ENCODE data around the gene HINFP. TPM values are rescaled to one million over a fixed set of nuclear protein-coding genes. Genes with fewer than 3 reads are reported as not detected.

The HINFP gene
- total and polyA plus RNA-seq, 9 donors = 15.2 to 27.9 (median 22.4) TPM

Other genes with a start within 250 kb of the HINFP start
- under 1 TPM in 1 of 7 donors, not detected in 6; 0.05 TPM for gene CXCR5, start 237.7 kb upstream of the HINFP start, total RNA-seq
- under 1 TPM in 1 of 2 donors, not detected in 1; 0.17 TPM for gene CXCR5, start 237.7 kb upstream of the HINFP start, polyA plus RNA-seq
- gene BCL9L, start 195.7 kb upstream of the HINFP start, total RNA-seq = 100 to 1,000 TPM in 1 of 7 donors, 10 to 100 TPM in 6; 12.9 to 145 (median 79.9) TPM
- gene BCL9L, start 195.7 kb upstream of the HINFP start, polyA plus RNA-seq = 10 to 100 TPM in 1 of 2 donors, 1 to 10 TPM in 1; 5.5 to 31.2 TPM
- gene UPK2, start 165.3 kb upstream of the HINFP start, total RNA-seq = not detected
- under 1 TPM in 1 of 2 donors, not detected in 1; 0.13 TPM for gene UPK2, start 165.3 kb upstream of the HINFP start, polyA plus RNA-seq
- gene FOXR1, start 149.8 kb upstream of the HINFP start, total RNA-seq = not detected
- 1 to 10 TPM in 1 of 2 donors, not detected in 1; 1.7 TPM for gene FOXR1, start 149.8 kb upstream of the HINFP start, polyA plus RNA-seq
- 10 to 100 TPM; 23.4 to 51.0 (median 27.8) TPM for gene CENATAC, start 123.4 kb upstream of the HINFP start, total RNA-seq
- gene CENATAC, start 123.4 kb upstream of the HINFP start, polyA plus RNA-seq = 10 to 100 TPM; 19.9 to 21.6 TPM
- gene RPS25, start 103.2 kb upstream of the HINFP start, total RNA-seq = 1,000 to 10,000 TPM; 1,999 to 7,045 (median 2,410) TPM
- gene RPS25, start 103.2 kb upstream of the HINFP start, polyA plus RNA-seq = 1,000 to 10,000 TPM; 2,845 to 5,915 TPM
- 10 to 100 TPM; 34.0 to 59.1 (median 57.5) TPM for gene TRAPPC4, start 102.8 kb upstream of the HINFP start, total RNA-seq
- 10 to 100 TPM; 43.8 to 55.1 TPM for gene TRAPPC4, start 102.8 kb upstream of the HINFP start, polyA plus RNA-seq
- gene SLC37A4, start 90.7 kb upstream of the HINFP start, total RNA-seq = 10 to 100 TPM; 11.2 to 38.1 (median 14.8) TPM
- gene SLC37A4, start 90.7 kb upstream of the HINFP start, polyA plus RNA-seq = 10 to 100 TPM; 10.5 to 11.9 TPM
- gene HYOU1, start 64.4 kb upstream of the HINFP start, total RNA-seq = 100 to 1,000 TPM in 2 of 7 donors, 10 to 100 TPM in 5; 26.5 to 156 (median 69.7) TPM
- gene HYOU1, start 64.4 kb upstream of the HINFP start, polyA plus RNA-seq = 10 to 100 TPM; 34.6 to 99.3 TPM
- 10 to 100 TPM; 24.3 to 45.0 (median 34.9) TPM for gene VPS11, start 53.8 kb upstream of the HINFP start, total RNA-seq
- 10 to 100 TPM; 40.1 to 47.8 TPM for gene VPS11, start 53.8 kb upstream of the HINFP start, polyA plus RNA-seq
- 10 to 100 TPM in 2 of 7 donors, 1 to 10 TPM in 5; 1.1 to 19.4 (median 8.7) TPM for gene HMBS, start 36.7 kb upstream of the HINFP start, total RNA-seq
- gene HMBS, start 36.7 kb upstream of the HINFP start, polyA plus RNA-seq = 1 to 10 TPM; 4.6 to 7.6 TPM
- 10 to 100 TPM; 14.1 to 31.3 (median 24.4) TPM for gene DPAGT1, start 19.7 kb upstream of the HINFP start, total RNA-seq
- 10 to 100 TPM; 18.3 to 61.4 TPM for gene DPAGT1, start 19.7 kb upstream of the HINFP start, polyA plus RNA-seq
- 10 to 100 TPM in 1 of 7 donors, 1 to 10 TPM in 6; 4.4 to 13.6 (median 8.8) TPM for gene C2CD2L, start 14.2 kb upstream of the HINFP start, total RNA-seq
- 1 to 10 TPM; 2.8 to 5.5 TPM for gene C2CD2L, start 14.2 kb upstream of the HINFP start, polyA plus RNA-seq
- under 1 TPM in 4 of 7 donors, not detected in 3; 0.10 to 0.80 (median 0.32) TPM for gene ABCG4, start 27.5 kb downstream of the HINFP start, total RNA-seq
- 1 to 10 TPM in 1 of 2 donors, under 1 TPM in 1; 0.06 to 1.3 TPM for gene ABCG4, start 27.5 kb downstream of the HINFP start, polyA plus RNA-seq
- gene NLRX1, start 47.1 kb downstream of the HINFP start, total RNA-seq = 10 to 100 TPM in 3 of 7 donors, 1 to 10 TPM in 4; 4.4 to 13.4 (median 9.4) TPM
- 1 to 10 TPM; 3.1 to 6.1 TPM for gene NLRX1, start 47.1 kb downstream of the HINFP start, polyA plus RNA-seq
- gene NHERF4, start 63.9 kb downstream of the HINFP start, total RNA-seq = 10 to 100 TPM in 1 of 7 donors, 1 to 10 TPM in 1, under 1 TPM in 3, not detected in 2; 0.32 to 27.5 (median 0.95) TPM
- under 1 TPM in 1 of 2 donors, not detected in 1; 0.11 TPM for gene NHERF4, start 63.9 kb downstream of the HINFP start, polyA plus RNA-seq
- 10 to 100 TPM in 5 of 7 donors, 1 to 10 TPM in 2; 7.6 to 17.9 (median 13.4) TPM for gene CBL, start 84.8 kb downstream of the HINFP start, total RNA-seq
- gene CBL, start 84.8 kb downstream of the HINFP start, polyA plus RNA-seq = 10 to 100 TPM in 1 of 2 donors, 1 to 10 TPM in 1; 3.6 to 12.3 TPM
- 100 to 1,000 TPM in 2 of 7 donors, 10 to 100 TPM in 5; 34.6 to 121 (median 45.7) TPM for gene MCAM, start 195.6 kb downstream of the HINFP start, total RNA-seq
- 100 to 1,000 TPM in 1 of 2 donors, 10 to 100 TPM in 1; 89.9 to 119 TPM for gene MCAM, start 195.6 kb downstream of the HINFP start, polyA plus RNA-seq
- 10 to 100 TPM in 6 of 7 donors, 1 to 10 TPM in 1; 7.0 to 25.8 (median 22.0) TPM for gene RNF26, start 212.9 kb downstream of the HINFP start, total RNA-seq
- 10 to 100 TPM; 14.9 to 18.1 TPM for gene RNF26, start 212.9 kb downstream of the HINFP start, polyA plus RNA-seq
- gene C1QTNF5, start 219.3 kb downstream of the HINFP start, total RNA-seq = 10 to 100 TPM in 4 of 7 donors, 1 to 10 TPM in 3; 4.4 to 25.7 (median 10.8) TPM
- 10 to 100 TPM in 1 of 2 donors, 1 to 10 TPM in 1; 5.7 to 17.2 TPM for gene C1QTNF5, start 219.3 kb downstream of the HINFP start, polyA plus RNA-seq
- under 1 TPM in 1 of 7 donors, not detected in 6; 0.11 TPM for gene MFRP, start 225.1 kb downstream of the HINFP start, total RNA-seq
- not detected for gene MFRP, start 225.1 kb downstream of the HINFP start, polyA plus RNA-seq